GM12892 (cell line): ENCODE data around the gene DPYSL4.

ENCODE experiments used
- POLR2A ChIP-seq: IDR thresholded peaks from 2 replicates; pipeline ENCODE4 v1.6.1; 2011; ENCODE audit warnings: low read depth, low read length, control low read depth
- POLR2AphosphoS5 ChIP-seq: IDR thresholded peaks from 2 replicates; pipeline ENCODE4 v1.6.1; 2011; ENCODE audit warnings: low read depth, low read length, control low read depth
- TAF1 ChIP-seq: IDR thresholded peaks from 2 replicates; pipeline ENCODE4 v1.6.1; 2011; ENCODE audit warnings: low read depth, mild to moderate bottlenecking, control low read depth, low read length, borderline replicate concordance

- no peak for TF ChIP-seq POLR2A
- no peak for TF ChIP-seq POLR2AphosphoS5
- TF ChIP-seq TAF1, result no peak
Measured at GRCh38 chr10:132146941-132147915, 39.5 kb upstream of the DPYSL4 start.
